Natural killer cell (primary cell): Measurements from ENCODE around the gene ANK3. TPM values are rescaled to one million over a fixed set of nuclear protein-coding genes. Genes with fewer than 3 reads are reported as not detected.

ENCODE experiments used
- ATAC-seq, 3 donors: fragments of 150-1000 bp in 2 of 3; fragments of 200-7000 bp in 1 of 3; cut with Tn5 transposase; 1 replicate in 1 of 3; 2 replicates in 2 of 3; pipeline ENCODE4 v1.10.0; 2021; ENCODE audit warnings: mild to moderate bottlenecking in 2 of 3, moderate library complexity in 2 of 3
- DNase-seq, 2 donors: peaks; one replicate each; pipeline versions ENCODE4 v3.0.0 to v3.0.0-alpha.2; 2013 to 2021; ENCODE audit warnings: mixed read lengths in 1 of 2
- H3K27ac ChIP-seq: one replicate; pipeline ENCODE4 v1.5.1; 2013; ENCODE audit warnings: mild to moderate bottlenecking, low read length
- H3K27me3 ChIP-seq: one replicate; pipeline ENCODE4 v1.6.1; 2013; ENCODE audit warnings: low read length; ENCODE audit not compliant: control insufficient read depth, insufficient read depth
- H3K36me3 ChIP-seq: one replicate; pipeline ENCODE4 v1.6.1; 2013; ENCODE audit warnings: low read length; ENCODE audit not compliant: control insufficient read depth, insufficient read depth
- H3K4me1 ChIP-seq: one replicate; pipeline ENCODE4 v1.6.1; 2013; ENCODE audit warnings: low read length; ENCODE audit not compliant: control insufficient read depth, insufficient read depth
- H3K4me3 ChIP-seq: one replicate; pipeline ENCODE4 v1.5.1; 2013; ENCODE audit warnings: low read length
- H3K9me3 ChIP-seq: one replicate; pipeline ENCODE4 v1.6.1; 2013; ENCODE audit warnings: low read length; ENCODE audit not compliant: control insufficient read depth, insufficient read depth
- H3K27ac Mint-ChIP-seq, 2 donors: one replicate each; pipeline ENCODE4 v1.8.0; 2022; ENCODE audit warnings: mild to moderate bottlenecking in 2 of 2, mixed read lengths in 2 of 2, moderate library complexity in 1 of 2
- H3K27me3 Mint-ChIP-seq, 2 donors: one replicate each; pipeline ENCODE4 v1.8.0; 2022; ENCODE audit warnings: low read depth in 2 of 2, mixed read lengths in 2 of 2
- H3K36me3 Mint-ChIP-seq: one replicate; pipeline ENCODE4 v1.8.0; 2022; ENCODE audit warnings: mixed read lengths
- H3K4me1 Mint-ChIP-seq, 2 donors: one replicate each; pipeline ENCODE4 v1.8.0; 2022; ENCODE audit warnings: mixed read lengths in 2 of 2
- H3K4me3 Mint-ChIP-seq: one replicate; pipeline ENCODE4 v1.8.0; 2022; ENCODE audit warnings: mild to moderate bottlenecking, moderate library complexity, mixed read lengths
- H3K9me3 Mint-ChIP-seq, 2 donors: one replicate each; pipeline ENCODE4 v1.8.0; 2022; ENCODE audit warnings: mixed read lengths in 2 of 2
- CTCF ChIP-seq: fragments of 200-600 bp; IDR thresholded peaks from one replicate; pipeline ENCODE4 v1.8.0; 2022; ENCODE audit warnings: antibody characterized with exemption
- WGBS: methylation state at CpG from one replicate; pipeline ENCODE4 v1.1.7; 2013; ENCODE audit warnings: missing lambda C conversion rate; ENCODE audit not compliant: insufficient coverage; 5-methylcytosine and 5-hydroxymethylcytosine counted together
- intact Hi-C: fragments of 100-400 bp; cut with micrococcal nuclease; formaldehyde crosslinking; loops from one replicate; pipeline ENCODE4 v1.14.2; 2022
- total RNA-seq, 4 donors: library from RNA; stranded (reverse); fragments of 120-200 nt in 1 of 4; gene quantifications; one replicate each; pipeline versions ENCODE4 v1.2.3 to v1.2.4, GENCODE V29; 2013 to 2022

ANK3 gene
- total RNA-seq, 3 donors from 2014 or later (not counting 1 experiment from before 2014, with no cell fraction given) = 4.4 to 12.9 (median 11.4) TPM

- H3K27ac ChIP-seq = peak overlapping the region; percentile 2
- Mint-ChIP-seq H3K4me3 (no peak overlapping the region), H3K36me3 (no peaks in the 10 kb centered on the region), H3K4me1 (no peaks in the 10 kb centered on the region), H3K27me3 (no peaks in the 10 kb centered on the region), H3K27ac (no peak overlapping the region), H3K9me3 (no peaks in the 10 kb centered on the region)
- H3K9me3 ChIP-seq = no peaks in the 10 kb centered on the region
- TF ChIP-seq CTCF = no peak
- 87% methylated on average over 2 of the region's 2 CpGs for WGBS
- ATAC-seq = no peak
- no peak overlapping the region for H3K4me3 ChIP-seq
- H3K36me3 ChIP-seq = no peaks in the 10 kb centered on the region
- intact Hi-C loops = no loop called here
- no peaks in the 10 kb centered on the region for H3K27me3 ChIP-seq
- H3K4me1 ChIP-seq = no peaks in the 10 kb centered on the region
- DNase-seq = no peak
These were observed 39.3 kb downstream of the ANK3 start for GRCh38 chr10:60350400-60350799.

- H3K4me1 Mint-ChIP-seq = no peaks in the 10 kb centered on the region
- H3K27me3 ChIP-seq = no peaks in the 10 kb centered on the region
- no peak overlapping the region for H3K4me3 Mint-ChIP-seq
- no peak overlapping the region for H3K27ac Mint-ChIP-seq
- no peaks in the 10 kb centered on the region for H3K9me3 ChIP-seq
- H3K4me3 ChIP-seq = no peak overlapping the region
- no peak overlapping the region for H3K27ac ChIP-seq
- intact Hi-C loops = no loop called here
- WGBS = no CpG with 5 or more reads among the region's 2 CpGs
- no peak for ATAC-seq
- TF ChIP-seq CTCF = no peak
- H3K36me3 Mint-ChIP-seq = no peaks in the 10 kb centered on the region
- no peaks in the 10 kb centered on the region for H3K36me3 ChIP-seq
- DNase-seq = no peak
- no peaks in the 10 kb centered on the region for H3K9me3 Mint-ChIP-seq
- H3K27me3 Mint-ChIP-seq = no peaks in the 10 kb centered on the region
- no peaks in the 10 kb centered on the region for H3K4me1 ChIP-seq
These were observed 40.2 kb downstream of the ANK3 start for GRCh38 chr10:60349426-60349825.

GRCh38 chr10:60348982-60349381 is 40.7 kb downstream of the ANK3 start:
- intact Hi-C loops = no loop called here
- WGBS = 100% methylated on average over 1 of the region's 2 CpGs

More at GRCh38 chr10:60348982-60349381, 40.7 kb downstream of the ANK3 start:
- TF ChIP-seq CTCF = no peak
- Histone ChIP-seq H3K27ac (no peak overlapping the region), H3K4me3 (no peak overlapping the region), H3K27me3 (no peaks in the 10 kb centered on the region), H3K4me1 (no peaks in the 10 kb centered on the region), H3K36me3 (no peaks in the 10 kb centered on the region), H3K9me3 (no peaks in the 10 kb centered on the region)
- no peak overlapping the region for H3K27ac Mint-ChIP-seq
- DNase-seq (no peak), ATAC-seq (no peak)
- no peak overlapping the region for H3K4me3 Mint-ChIP-seq
- no peaks in the 10 kb centered on the region for H3K36me3 Mint-ChIP-seq
- no peaks in the 10 kb centered on the region for H3K4me1 Mint-ChIP-seq
- no peaks in the 10 kb centered on the region for H3K9me3 Mint-ChIP-seq
- no peaks in the 10 kb centered on the region for H3K27me3 Mint-ChIP-seq
